NCI-H187 treated with DMSO at 0.1 percent for 48 hours (cell line): ENCODE data around the gene ANO7.

Source experiments
- DNase-seq: peaks from one replicate; lab custom pipeline; 2025; lab: John Stamatoyannopoulos, UW

Gene ANO7

GRCh38 chr2:241228081-241228859 lies 39.8 kb downstream of the ANO7 start:
- no peak for DNase-seq

DNA sequence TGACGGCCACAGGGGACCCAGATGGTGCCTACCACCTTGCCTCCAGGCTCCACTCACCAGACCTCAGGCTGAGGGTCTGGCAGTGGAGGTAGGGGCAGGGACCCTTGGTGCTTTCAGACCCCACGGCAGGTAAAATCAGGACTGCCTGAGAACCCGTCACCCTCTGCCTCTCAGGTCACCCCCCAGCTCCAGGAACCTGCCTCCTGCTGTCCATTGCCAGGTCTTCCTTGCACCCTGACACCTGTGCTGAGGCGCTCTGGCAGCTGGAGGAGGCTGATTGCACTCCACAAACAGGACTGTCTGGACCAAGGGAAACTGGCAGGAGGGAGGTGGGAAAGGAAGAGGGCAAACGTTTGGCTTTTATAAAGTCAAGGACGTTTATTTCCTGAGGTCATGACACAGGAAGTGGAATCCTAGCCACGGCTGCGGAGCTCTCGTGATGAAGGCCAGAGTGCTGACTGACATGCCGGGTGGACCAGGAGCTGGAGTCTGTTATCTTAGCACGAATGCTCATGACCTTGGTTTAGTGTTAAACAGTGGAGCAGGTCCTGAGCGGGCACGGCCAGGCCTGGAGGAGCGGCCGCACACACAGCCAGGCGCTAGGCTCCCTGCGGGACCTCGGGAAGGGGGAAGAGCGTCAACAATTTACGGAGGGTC lies 40.5 kb downstream of the ANO7 start:
- no peak for DNase-seq

DNA sequence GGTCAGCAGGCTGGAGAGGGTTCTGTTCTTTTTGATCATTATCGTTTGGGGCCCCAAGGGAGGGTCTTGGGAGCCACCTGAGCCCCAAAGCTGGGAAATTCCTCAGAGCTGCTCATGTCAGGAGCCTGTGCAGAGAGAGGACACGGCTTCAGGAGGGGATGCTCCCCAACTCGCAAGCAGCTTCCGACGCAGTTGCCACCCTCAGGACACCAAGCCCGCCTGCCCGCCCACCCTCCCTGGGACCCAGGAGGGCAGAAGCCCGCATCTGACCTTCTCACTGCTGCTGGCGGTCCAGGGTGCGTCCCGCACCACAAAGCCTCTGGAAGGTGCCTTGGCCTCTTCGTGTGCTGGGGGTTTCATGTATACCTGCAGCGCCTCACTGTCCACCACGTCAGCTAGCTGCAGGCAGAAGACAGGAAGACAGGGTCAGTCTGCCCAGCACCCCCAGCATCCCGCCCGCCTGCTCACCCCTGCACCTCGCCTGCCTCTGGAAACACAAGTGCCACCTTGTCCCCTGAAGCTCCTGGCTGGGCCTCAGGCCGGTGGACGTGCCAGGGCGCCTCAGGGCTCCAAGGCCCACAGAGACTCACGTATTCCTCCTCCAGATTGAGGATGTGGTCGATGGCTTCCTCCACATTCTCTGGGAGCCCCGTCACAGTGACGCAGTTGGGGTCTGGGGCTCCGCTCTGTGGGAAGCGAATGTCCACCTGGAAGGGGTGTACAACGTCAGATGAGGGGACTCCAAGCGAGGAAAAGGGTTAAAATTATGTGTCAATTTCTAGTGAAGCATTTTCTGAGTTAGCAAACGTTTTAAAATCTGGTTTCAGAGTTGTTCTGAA lies 41.3 kb downstream of the ANO7 start:
- DNase-seq: no peak

DNA sequence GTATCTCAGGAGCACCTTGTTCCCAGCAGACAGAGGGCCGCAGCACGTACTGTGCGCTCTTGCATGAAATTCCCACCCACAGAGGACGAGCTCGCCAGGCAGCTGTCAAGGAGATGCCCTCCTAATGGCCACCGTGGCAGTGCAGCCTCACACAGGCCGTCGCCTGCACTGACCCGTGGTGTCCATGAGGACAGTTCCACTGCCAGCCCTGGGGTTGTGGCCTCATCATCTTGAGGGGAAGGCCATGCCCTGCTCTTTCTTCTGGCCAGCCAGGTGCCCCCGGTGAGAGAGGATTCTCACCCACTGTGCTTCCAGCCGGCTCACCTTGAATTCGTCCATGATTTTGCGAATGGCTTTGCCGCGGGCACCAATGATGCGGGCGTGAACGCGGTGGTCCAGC lies 42.0 kb downstream of the ANO7 start:
- DNase-seq: no peak

DNA sequence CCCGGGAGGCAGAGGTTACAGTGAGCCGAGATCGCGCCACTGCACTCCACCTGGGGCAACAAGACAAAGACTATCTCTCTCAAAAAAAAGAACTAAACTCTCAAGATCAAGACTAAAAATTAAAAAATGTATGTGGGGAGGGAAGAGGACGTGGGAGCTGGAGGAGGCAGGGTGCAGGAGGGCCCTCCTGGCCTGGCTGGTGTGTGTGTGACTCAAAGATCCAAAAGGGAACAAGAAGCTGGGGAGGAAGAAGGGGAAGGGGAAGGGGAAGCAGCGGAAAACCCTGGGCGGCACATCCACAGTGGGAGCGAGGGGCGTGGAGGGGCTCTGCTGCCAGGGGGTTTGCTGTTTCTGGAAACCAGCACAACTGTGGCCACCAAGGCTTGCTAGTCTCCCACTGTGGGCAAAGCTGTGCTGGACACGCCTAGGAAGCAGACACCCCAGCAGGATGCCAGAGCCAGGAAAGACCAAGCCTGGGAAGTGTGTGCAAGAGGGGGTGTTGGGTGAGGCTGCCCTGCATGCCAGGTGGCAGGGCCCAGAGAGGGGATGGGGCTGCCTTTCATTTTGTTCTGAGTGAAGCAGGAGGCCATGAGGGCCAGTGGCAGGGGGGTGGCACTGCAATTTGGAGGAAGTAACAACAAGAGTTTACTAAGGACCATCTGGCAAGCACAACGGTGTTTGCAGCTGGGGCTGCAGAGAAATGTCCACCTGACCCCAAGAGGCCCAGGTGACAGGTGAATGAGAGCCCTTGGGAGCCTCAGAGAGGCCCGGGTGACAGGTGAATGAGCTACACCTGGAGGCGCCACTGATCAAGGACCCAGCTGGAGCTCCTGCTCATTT lies 44.5 kb downstream of the ANO7 start:
- no peak for DNase-seq

DNA sequence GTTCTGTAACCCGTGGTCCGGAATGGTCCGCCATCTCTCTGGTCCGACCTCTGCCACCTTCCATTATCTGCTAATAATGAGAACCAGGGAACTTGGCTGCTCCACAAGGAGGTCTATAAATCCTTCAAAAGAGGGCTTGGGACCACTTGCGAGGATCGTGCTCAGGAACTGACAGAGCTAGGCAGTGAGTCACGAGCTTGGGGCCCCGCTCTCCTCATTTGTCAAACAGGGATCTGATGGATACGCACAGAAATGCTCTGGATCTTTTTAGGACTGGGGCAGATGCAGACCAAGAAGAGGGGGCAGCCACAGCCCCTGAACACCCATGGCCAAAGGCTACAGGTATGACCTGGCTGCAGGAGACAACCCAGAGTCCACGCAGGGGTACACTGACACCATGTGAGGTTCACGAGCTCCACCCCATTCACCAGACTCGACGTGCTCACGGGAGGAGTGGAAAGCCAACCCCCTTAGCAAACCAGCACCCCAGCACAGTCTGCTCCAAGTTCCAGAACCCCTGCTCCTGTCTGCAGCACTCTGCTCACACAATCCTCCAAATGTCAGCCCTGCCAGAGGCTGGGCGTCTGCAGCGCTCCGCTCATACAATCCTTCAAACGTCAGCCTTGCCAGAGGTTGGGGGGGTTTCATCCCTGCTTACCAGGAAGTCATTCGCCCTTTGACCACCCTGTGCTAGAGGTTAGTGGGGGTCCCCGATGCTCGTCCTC lies 45.8 kb downstream of the ANO7 start:
- DNase-seq: no peak

DNA sequence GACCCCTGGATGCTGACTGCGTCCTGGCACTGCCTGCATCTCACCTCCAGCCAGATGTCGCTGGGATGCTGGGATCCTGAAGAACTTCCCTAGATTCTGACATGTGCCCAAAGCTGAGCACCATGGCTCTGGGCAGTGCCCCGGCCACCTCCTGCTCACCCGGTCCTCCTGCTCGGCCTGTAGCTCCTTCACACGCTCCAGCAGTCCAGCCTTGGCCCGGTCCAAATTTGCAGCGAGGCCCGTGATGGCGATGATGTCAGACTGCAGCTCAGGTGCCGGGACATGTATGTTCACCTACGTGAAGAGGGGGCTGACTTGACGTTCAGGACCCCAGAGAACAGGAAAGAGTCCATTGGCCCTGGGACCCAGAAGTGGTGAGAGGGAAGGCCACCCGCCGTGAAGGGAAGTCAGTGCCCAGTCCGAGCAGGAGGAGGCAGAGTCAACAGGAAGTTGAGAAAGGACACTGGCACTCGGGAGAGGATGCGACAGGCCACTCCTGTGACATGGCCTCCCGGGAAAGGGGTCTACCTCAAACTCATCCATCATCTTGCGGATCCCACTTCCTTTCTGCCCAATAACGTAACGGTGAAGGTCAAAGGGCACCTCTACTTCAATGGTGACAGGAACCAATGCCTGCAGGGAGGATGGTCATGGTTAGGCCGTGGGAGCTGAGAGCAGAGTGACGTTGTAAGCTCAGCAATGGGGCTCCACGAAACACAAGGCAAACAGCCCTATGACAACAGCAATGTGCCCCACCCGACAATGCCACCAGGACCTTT lies 46.7 kb downstream of the ANO7 start:
- DNase-seq: no peak

- no peak for DNase-seq
Measured at GRCh38 chr2:241235859-241236593, 47.5 kb downstream of the ANO7 start.

DNA sequence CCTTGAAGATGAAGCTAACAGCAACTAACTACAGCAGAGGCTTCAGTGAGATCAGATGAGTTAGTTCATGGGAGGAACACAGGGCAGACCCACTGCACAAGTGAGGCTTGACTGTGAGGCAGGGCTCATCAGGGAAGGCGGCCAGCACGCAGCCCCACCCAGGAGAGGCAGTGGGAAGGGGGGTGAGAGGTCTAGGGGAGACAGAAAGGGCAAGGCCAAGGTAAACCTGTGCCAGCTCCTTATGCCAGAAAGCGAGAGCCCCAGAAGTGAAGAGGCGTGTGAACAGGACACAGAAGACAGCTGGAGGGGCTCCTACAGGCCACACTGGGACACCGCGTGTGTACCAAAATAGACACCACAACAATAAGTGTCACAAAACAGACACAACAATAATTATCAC lies 48.6 kb downstream of the ANO7 start:
- DNase-seq: no peak

GRCh38 chr2:241237949-241238371 lies 49.5 kb downstream of the ANO7 start:
- no peak for DNase-seq

GRCh38 chr2:241238693-241239198 lies 50.3 kb downstream of the ANO7 start:
- DNase-seq: no peak

DNA sequence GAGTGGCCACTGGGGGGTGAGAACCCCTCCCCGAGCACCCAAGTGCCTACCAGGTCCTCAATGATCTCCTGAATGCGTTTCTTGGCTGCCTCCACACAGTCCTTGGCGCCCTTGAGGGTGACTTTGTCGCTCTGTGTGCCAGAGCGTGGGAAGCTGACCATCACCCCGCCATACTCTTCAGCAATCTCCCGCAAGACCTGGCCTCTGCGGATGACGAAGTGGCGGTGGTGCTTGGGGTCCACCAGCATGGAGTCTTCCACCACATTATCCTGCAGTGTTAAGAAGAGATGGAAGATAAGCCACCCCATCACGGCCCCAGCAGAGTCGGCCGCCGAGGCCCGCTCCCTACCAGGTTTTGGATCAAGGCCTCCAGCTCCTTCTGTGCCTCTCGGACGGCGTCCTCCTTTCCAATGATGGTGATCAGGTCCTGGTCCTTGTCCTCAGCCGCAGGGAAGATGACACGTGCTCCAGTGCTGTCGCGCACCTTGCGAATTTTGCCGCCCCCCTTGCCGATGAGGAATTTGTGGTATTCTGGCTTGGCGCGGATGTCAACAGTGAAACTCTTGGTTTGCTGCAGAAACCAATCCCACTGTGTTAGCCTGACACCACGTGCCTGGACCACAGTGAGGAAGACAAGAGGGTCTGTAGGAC lies 51.2 kb downstream of the ANO7 start:
- no peak for DNase-seq

GRCh38 chr2:241240320-241241004 lies 52.0 kb downstream of the ANO7 start:
- DNase-seq: no peak

- no peak for DNase-seq
Measured at GRCh38 chr2:241241669-241242068, 53.2 kb downstream of the ANO7 start.

- no peak for DNase-seq
Measured at GRCh38 chr2:241242306-241242705, 53.8 kb downstream of the ANO7 start.

DNA sequence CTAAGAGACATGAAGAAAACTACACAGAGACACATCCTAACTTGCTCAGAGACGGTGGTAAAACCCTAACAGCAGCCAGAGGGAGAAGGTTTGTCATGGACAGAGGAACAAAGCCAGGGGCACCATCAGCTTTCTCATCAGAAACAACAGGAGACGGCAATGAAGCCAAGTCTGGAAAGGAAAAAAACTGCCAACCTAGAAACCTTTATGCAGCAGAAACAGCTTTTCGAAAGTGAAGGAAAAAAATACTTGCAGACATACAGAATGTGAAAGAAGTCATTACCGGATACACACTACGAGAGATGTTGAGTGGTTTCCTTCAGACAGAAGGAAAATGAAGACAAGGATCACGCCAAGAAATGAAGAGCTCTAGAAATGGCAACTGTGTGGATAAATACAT lies 55.9 kb downstream of the ANO7 start:
- no peak for DNase-seq

DNA sequence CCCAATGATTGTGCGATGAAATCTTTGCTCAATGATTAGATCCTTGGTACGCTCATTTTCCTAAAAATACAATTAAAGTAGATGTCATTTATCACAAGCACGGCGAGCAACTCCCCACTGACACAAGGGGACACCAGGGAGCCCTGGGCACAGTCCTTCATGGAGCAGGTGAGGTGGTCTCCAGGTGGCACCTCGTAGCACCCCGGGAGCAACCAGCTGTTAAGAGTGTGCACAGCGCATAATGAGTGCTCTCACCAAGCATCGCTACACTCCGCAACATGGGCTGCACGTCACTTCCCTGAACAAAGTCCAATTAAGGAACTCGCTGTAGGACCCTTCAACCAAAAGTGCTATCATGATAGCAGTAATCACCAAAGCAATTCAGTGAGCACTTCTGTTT lies 59.8 kb downstream of the ANO7 start:
- DNase-seq: no peak

DNA sequence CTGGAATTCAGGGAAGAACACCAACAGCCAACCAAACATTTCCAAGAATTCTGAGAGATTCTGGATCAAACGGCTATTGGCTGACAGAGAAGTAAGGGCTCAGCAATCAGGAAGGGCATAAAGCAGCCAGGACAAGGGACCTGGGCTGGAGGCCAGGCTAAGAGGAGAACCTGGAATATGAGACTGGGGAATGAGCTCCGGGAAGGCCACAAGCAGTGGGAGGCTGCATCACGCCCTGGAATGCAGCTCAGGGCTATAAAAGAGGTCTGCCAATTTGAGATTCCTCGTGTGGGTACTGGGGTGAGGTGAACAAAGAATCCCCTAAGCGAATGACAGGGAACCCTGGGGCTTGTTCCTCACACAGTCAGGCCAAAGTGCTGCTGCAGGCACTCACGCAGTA lies 60.4 kb downstream of the ANO7 start:
- DNase-seq: no peak
